Ovary (tissue), 3 donors: ENCODE data around the gene WDR49.

ENCODE experiments used
- EP300 ChIP-seq: sonication (generic); formaldehyde crosslinking; IDR thresholded peaks from one replicate; pipeline ENCODE4 v1.6.1; 2017; ENCODE audit warnings: antibody characterized with exemption
- POLR2A ChIP-seq: fragments of 450-650 bp; IDR thresholded peaks from one replicate; pipeline ENCODE4 v1.6.1; 2017; ENCODE audit warnings: antibody characterized with exemption, mild to moderate bottlenecking, moderate library complexity
- TF ChIP-seq, protein P1 (sequence below), 3 donors: fragments of 450-650 bp in 2 of 3; fragments of 200-600 bp in 1 of 3; IDR thresholded peaks; one replicate each; pipeline versions ENCODE4 v1.5.1 to v1.8.0; 2016 to 2022; ENCODE audit warnings: antibody characterized with exemption in 3 of 3, mild to moderate bottlenecking in 1 of 3
- donor health status: DM: no; HTN: no; CAD: no.

DNA sequence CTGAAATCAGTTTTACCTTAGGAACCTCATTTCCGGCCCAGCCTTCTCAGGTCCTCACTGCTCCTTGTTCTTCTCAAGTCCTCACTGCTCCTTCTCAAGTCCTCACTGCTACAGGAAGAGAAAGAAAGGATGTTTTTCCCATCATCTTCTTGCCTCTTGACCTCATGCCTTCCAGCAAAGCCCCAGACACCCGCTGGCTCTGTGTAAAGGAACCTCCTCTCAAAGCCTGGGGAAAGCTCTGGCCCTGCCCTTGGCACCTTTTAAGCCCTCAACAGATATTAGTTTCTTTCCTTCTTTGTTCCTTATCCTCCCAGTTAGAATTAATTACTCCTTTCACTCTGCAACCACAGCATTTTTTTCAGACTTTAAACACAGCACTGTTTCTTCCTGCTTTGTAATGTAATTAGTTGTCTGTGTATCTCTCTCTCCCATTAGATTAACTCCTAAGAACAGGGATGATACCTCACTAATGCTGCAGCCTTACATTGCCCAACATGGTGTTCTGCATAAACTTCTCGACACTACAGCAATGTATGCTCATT, 4.0 kb upstream of the WDR49 start:
- TF ChIP-seq, protein P1, sequence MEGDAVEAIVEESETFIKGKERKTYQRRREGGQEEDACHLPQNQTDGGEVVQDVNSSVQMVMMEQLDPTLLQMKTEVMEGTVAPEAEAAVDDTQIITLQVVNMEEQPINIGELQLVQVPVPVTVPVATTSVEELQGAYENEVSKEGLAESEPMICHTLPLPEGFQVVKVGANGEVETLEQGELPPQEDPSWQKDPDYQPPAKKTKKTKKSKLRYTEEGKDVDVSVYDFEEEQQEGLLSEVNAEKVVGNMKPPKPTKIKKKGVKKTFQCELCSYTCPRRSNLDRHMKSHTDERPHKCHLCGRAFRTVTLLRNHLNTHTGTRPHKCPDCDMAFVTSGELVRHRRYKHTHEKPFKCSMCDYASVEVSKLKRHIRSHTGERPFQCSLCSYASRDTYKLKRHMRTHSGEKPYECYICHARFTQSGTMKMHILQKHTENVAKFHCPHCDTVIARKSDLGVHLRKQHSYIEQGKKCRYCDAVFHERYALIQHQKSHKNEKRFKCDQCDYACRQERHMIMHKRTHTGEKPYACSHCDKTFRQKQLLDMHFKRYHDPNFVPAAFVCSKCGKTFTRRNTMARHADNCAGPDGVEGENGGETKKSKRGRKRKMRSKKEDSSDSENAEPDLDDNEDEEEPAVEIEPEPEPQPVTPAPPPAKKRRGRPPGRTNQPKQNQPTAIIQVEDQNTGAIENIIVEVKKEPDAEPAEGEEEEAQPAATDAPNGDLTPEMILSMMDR (IDR thresholded peaks at IDR 0.05): no peak
- no peak for TF ChIP-seq POLR2A
- TF ChIP-seq EP300: no peak
